ENCODE measurements around the gene LMOD3.
A peak's percentile ranks its signal among the peaks of the same experiment; 100 is the strongest.

LMOD3 gene

DNA sequence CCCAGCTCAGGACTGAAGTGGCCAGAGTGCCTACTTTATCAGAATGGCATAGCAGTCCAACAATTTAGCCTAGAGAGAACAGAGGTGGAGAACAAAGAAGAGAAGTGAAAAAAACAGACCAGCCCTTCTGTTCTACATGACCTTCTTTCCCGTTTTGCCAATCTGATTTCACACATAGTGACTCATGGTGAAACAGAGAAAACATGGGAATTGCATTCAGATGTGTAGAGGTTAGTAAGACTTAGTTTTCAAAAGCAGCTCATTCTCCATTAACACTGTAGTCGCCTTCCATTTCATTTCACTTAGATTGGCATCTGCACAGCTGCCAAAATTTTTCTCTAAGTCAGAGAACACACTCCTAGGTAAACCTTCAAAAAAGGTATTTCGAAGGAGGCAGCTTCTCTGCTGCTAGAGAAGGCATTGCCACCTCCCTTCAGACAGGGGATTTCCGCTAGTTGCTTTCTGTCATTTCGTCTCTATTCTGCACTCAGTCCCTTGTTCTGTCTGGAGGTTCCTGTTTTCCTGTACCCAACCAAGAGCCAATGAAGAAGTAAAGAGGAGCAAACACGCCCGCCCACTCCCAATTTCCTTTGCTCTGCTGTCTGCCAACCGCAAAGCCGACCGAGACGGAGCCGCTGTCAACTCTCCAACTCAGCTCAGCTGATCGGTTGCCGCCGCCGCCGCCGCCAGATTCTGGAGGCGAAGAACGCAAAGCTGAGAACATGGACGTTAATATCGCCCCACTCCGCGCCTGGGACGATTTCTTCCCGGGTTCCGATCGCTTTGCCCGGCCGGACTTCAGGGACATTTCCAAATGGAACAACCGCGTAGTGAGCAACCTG, 37.8 kb downstream of the LMOD3 start, which contains the start of gene ARL6IP5:
Gene ARL6IP5 (plus strand): TSS at position 612 of the 842 bp plus-strand sequence. CDS start 111 bp downstream, at position 723.
- peak; percentile 89 for DNase-seq (ENCODE audit: low read depth)
- TF ChIP-seq, protein P1, sequence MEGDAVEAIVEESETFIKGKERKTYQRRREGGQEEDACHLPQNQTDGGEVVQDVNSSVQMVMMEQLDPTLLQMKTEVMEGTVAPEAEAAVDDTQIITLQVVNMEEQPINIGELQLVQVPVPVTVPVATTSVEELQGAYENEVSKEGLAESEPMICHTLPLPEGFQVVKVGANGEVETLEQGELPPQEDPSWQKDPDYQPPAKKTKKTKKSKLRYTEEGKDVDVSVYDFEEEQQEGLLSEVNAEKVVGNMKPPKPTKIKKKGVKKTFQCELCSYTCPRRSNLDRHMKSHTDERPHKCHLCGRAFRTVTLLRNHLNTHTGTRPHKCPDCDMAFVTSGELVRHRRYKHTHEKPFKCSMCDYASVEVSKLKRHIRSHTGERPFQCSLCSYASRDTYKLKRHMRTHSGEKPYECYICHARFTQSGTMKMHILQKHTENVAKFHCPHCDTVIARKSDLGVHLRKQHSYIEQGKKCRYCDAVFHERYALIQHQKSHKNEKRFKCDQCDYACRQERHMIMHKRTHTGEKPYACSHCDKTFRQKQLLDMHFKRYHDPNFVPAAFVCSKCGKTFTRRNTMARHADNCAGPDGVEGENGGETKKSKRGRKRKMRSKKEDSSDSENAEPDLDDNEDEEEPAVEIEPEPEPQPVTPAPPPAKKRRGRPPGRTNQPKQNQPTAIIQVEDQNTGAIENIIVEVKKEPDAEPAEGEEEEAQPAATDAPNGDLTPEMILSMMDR (IDR thresholded peaks at IDR 0.05; ENCODE audit: control insufficient read depth, extremely low read depth, insufficient read depth), result no peak
- H3K4me3 ChIP-seq (ENCODE audit: low read depth, low read length), result peak within 1 kb of the TSS; percentile 92

DNA sequence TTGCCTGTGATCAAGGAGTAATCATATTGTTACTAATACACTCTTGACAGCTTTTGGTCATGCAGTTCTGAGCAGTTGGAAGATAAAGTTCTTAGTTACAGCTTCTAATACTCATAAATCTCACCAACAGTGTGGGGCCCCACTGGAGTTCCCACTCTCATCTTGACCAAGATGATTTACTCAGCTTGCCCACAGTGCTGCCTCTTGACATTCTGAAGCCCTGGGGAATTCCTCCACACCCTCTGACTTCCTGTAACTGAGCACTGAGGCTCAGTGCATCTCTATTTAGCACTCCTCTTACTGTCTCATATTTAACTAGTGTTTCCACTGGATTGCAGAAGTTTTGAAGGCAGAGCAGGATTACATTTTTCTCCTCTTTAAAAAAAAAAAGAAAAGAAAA, 39.6 kb downstream of the LMOD3 start:
- H3K4me3 ChIP-seq (ENCODE audit: low read depth, low read length), result no peak overlapping the region
- DNase-seq (ENCODE audit: low read depth), result no peak

DNA sequence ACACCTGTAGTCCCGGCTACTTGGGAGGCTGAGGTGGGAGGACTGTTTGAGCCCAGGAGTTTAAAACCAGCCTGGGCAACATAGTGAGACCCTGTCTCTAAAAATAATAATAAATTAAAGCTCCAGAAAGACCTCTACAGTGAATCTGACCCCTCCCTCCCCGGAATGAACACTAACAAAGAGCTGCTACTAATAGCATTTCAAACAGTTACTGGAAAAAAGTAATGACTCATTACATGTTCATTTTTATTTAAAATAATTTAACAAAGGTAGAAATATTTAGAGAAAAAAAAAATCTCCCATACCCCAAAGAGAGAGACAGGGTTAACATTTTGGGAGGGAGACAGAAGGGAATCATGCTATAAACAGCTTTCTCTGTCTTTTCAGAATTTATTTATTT, 40.0 kb downstream of the LMOD3 start:
- H3K4me3 ChIP-seq (ENCODE audit: low read depth, low read length), result no peak overlapping the region
- TF ChIP-seq, protein P1 (IDR thresholded peaks at IDR 0.05; ENCODE audit: control insufficient read depth, extremely low read depth, insufficient read depth), result no peak
- no peak for DNase-seq (ENCODE audit: low read depth)

More for the DNA sequence above, 39.6 kb downstream of the LMOD3 start:
- TF ChIP-seq, protein P1 (IDR thresholded peaks at IDR 0.05; ENCODE audit: control insufficient read depth, extremely low read depth, insufficient read depth), result no peak

DNA sequence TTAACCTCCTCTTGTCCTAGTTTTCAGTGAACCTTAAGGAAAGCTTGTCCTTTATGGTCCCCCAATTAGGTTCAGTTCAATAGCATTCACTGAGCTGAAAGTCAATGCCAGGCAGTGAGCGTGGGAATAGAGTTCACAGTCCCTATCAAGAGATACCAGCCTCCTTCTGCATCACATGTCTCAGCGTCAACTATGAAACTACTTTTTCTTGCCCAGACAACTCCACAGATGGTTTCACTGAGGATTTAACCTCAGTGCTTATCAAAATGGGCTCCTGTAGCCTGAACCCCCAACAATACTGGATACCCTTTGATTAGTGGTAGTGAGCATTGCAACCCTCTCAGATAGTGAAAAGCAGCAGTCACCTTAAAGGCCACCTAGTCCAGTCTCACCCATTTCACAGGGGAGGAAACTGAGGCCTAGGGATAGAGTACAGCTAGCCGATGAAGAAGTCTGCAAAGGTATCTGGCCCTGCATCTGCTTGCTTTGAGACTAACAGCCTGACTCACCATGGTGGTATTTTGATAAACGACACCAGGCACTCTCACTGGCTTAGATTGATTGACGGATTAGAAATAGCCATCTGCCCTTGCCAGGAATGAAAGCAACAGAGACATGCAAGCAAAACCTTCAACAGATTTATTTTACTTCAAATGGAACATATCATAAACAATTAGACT, 40.7 kb downstream of the LMOD3 start:
- TF ChIP-seq, protein P1 (IDR thresholded peaks at IDR 0.05; ENCODE audit: control insufficient read depth, extremely low read depth, insufficient read depth), result no peak
- no peak overlapping the region for H3K4me3 ChIP-seq (ENCODE audit: low read depth, low read length)
- DNase-seq (ENCODE audit: low read depth), result no peak

DNA sequence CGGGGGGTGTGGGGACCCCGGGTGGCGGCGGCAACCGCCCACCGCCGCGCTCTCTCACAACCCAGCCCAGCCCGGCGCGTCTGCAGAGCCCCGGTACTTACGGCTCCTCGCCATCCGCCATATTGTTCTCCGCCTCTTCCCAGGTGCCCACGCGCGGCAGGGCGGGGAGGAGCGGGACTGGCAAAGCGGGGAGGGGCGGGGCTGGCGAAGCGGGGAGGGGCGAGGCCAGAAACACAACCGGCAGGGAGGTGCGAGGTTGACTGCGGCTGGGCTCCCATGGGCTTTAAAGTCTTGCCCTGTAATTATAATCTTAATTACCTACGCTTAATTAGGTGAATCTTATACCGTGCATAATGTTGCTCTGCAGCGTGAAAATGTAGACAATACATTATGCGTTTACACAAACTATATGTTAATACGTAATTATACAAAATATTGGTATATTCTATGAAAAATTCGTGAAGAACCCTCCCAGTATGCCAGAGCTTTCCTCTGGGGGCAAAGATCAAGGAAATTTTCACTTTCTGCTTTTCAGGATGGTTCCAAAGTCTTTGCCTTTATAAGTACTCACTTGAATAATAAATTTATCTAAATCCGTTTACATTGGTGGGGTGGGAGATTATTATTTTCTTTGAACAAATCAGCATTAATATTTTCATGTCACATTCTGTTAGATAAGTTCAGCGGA, 42.0 kb downstream of the LMOD3 start, which contains the start of gene UBA3:
Gene UBA3 (minus strand): TSS at position 133 of the 688 bp plus-strand sequence. CDS start 12 bp downstream, at position 121.
- TF ChIP-seq, protein P1 (IDR thresholded peaks at IDR 0.05; ENCODE audit: control insufficient read depth, extremely low read depth, insufficient read depth), result no peak
- DNase-seq (ENCODE audit: low read depth), result peak; percentile 44
- H3K4me3 ChIP-seq (ENCODE audit: low read depth, low read length), result peak within 1 kb of the TSS; percentile 91

DNA sequence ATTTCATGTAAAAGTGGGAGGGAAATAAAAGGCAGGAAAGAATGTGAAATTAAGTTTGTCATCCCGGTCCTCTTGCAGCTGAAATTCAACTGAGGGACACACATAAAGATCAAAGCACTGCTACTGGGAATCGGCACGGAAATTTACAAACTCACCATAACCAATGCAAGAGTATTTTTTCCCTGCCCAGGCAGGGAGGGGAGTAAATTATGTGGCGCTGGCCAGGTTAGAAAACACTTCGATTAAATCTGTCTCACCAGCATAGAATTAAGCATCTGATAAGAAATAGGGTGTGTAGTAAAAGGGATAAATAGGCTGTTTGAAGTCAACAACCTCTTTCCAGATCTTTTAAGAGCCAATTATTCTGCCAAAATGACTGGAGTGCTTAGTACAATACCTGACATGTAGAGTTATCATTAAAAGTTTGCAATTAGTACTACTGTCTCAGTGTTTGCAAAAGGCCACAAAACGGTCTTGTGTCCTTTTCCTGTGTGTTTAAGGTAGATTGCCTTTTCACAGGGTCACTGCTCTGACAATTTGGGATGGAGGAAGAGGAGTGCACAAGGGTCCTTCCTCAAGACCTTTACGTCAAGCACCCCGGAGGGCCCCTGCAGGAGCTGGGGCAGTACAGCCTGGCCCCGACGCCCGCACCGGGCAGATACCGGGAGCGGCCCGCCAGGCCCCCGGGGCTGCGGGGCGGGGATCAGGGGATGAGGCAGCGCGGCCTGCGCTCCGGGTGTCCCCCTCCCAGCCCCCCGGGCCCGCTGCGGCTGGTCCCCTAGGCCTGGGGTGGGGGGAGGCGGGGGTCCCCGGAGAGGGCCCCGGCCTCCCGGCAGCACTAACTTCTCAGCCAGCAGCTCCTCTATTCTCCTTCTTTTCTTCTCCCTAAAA, 42.9 kb downstream of the LMOD3 start:
- H3K4me3 ChIP-seq (ENCODE audit: low read depth, low read length), result peak overlapping the region; percentile 91
- TF ChIP-seq, protein P1 (IDR thresholded peaks at IDR 0.05; ENCODE audit: control insufficient read depth, extremely low read depth, insufficient read depth), result no peak
- no peak for DNase-seq (ENCODE audit: low read depth)
